DLD1 (cell line): Measurements from ENCODE around the gene TRIM61.
"Not testable (repeated sequence)": the region's sequence is repeated elsewhere in the genome, so short reads cannot be mapped to it uniquely, and the experiment has no call there.

Source experiments
- in situ Hi-C: cut with HindIII; loops from 2 replicates; pipeline ENCODE4 v1.10.0; 2017; ENCODE audit warnings: low sequenced_read_pairs

Gene TRIM61

DNA sequence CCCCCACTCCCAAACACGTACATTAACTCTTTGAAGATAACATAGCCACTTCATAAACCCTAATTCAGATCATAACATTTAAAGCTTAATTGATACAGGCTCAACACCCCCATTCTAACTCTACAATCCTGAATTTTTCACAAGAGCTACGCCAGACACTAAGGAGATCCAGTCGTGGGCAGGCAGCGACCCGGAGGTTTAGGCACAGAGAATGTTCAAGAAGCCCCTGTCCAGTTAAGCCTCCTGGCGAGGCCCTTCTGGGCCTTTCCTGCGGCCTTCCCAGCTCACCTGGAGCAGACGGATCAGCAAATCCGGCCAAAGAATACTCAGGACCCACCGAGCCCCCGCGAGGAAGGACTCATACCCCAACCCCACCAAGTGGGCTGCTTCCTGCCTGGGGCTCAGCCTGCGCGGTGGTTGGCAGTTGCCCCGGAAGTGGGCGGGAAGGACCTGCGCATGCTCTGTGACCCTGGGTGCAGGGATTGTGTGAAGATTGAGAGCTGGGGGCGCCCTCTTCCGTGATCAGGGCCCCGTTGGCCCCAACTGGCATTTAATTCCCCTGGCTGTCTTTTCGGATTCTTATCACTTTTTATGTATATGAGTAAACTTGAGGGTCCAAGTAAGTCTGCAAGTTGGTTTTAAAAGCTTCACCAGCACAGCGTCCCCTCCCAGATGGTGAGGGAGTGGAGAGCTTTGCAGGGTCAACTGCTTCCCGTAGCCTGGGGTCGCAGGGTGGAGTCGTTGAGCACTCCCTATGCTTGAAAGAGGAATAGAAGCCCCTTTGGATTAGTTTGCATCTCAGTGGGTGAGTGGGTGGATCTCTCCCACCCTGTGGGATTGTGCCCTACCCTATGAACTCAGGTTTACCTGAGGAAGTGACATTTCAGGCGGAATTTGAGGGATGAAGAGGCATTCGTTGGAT, at the start of gene TRIM61:
Gene TRIM61, minus strand, starts transcription at position 415 of the 922 bp plus-strand sequence. CDS start 7,655 bp downstream, outside the sequence.
- in situ Hi-C loops, result no loop called here

DNA sequence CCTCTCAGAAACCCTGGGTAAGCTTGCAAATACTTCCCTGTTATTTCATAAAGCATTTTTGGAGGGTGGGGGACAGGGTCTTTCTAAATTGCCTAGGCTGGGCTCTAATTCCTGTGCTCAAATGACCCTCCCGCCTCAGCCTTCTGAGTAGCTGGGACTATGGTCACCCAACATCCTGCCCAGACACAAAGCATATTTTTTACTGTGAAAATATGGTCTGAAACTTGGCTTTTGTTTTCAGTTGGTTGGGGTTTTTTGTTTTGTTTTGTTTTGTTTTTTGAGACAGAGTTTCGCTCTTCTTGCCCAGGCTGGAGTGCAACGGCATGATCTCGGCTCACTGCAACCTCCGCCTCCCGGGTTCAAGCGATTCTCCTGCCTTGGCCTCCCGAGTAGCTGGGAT, 48.3 kb upstream of the TRIM61 start:
- in situ Hi-C loops, result not testable (repeated sequence)

DNA sequence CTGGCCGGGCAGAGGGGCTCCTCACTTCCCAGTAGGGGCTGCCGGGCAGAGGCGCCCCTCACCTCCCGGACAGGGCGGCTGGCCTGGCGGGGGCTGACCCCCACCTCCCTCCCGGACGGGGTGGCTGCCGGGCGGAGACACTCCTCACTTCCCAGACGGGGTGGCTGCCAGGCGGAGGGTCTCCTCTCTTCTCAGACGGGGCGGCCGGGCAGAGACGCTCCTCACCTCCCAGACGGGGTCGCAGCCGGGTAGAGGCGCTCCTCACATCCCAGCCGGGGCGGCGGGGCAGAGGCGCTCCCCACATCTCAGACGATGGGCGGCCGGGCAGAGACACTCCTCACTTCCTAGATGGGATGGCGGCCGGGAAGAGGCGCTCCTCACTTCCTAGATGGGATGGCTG, 42.5 kb upstream of the TRIM61 start:
- in situ Hi-C loops, result not testable (repeated sequence)

DNA sequence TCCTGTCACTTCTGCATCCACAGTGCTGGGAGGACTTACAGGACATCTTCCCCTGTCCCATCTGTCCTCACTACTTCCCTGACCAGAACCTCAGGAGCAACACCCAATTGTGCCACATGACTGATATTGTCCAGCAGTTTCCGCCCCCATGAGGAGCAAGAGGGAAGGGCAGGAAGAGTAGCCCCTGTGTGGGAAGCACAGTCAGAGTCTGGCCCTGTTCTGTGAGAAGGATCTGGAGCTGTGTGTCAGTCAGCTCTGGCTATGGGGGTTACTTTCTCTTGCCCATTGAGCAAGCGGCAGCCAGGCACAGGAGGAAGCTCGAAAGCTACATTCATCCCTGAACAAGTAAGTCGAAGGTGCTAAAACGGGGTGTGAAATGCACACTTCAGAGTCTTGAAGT, 39.5 kb upstream of the TRIM61 start:
- in situ Hi-C loops, result no loop called here

DNA sequence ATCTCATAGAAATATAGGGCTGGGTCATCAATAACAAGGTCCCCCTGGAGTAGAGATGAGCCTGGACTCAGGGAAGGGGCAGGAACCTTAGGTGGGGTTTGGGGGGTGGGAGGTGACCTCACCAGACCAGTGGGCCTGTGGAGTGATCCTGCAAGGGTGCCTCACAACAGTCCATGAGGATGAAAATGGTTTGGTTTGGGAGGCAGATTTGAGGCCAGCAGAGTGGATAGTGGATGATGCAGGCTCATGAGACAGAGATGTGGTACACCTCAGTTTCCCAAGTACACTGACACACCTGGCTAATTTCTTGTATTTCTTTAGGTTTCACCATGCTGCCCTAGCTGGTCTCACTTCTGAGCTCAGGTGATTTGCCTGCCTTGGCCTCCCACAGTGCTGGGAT, 36.2 kb upstream of the TRIM61 start:
- in situ Hi-C loops, result no loop called here

DNA sequence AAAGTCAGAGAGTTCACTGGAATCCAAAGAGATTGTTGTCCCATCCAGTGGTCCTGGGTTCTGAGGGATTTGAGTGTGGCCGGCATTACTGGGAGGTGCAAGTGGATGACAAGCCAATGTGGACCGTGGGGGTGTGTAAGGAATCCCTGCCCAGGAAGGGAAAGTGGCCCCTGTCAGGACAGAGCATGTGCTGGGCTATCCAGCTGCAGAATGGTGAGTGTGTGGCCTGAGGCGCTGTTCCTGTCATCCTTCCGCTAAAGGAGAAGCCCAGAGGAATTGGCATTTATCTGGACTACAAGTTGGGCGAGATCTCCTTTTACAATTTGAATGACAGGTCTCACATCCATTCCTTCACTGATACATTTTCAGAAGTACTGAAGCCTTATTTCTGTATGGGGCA, 33.9 kb upstream of the TRIM61 start:
- in situ Hi-C loops, result no loop called here

DNA sequence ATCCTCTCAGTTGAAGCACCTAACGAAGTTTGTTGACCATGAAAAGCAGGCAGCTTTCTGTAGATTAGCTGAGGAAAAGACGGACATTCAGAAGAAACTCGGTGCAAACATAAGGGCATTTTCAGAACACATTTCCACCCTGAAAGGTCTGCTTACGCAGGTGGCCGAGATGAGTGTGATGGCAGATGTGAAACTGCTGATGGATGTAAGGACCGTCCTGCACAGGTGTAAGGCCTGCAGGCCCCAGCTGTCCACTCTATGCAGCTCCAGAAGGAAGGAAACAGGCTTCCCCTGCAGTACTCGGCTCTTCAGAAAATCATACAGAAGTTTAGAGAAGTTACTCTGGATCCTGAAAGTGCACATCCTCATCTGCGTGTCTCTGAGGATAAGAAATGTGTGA, 33.5 kb upstream of the TRIM61 start:
- in situ Hi-C loops, result no loop called here

DNA sequence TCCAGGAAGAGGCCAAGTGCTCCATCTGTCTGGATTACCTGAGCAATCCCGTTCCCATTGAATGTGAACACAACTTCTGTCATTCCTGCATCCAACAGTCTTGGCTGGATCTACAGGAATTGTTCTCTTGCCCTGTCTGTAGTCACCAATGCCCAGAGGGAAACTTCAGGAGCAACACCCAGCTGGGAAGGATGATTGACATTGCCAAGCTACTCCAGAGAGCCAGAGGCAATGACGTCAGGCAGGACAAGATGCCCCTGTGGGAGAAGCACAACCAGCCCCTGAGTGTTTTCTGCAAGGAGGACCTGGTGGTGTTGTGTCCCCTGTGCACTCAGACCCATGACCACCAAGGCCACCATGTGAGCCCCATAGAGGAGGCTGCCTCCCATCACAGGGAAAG, 33.0 kb upstream of the TRIM61 start:
- in situ Hi-C loops, result no loop called here

DNA sequence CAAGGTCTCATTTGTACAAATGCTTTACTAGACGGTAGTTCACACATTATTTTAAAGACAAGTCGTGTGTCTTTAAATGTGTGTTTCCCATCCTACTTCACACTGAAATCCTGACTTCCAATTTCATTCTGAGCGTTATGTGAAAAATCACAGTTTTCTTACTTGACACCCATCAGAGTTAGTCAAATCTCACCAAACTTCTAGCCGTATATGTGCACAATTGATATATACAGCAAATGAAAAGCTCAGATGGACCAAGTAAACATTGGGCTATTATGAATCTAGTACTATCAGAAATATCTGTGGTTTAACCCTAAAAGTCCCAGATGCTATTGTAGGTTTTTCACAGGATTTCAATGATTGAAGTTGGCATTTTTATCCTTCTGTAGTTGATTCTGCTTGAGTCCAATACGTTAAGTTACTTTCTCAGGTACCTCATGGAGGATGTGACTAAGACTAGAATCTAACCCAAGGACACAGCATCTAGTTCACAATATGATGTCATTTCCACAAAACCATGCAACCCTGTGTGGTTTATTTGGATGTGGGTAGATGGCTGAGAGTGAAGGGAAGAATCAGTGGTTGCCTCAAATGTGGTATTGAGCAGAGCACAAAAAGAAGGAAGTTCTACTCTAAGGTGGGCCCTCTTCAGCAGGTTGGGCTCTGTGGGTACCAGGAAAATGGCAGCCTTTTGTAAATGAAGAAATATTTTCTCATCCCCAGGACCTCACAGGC, 32.2 kb upstream of the TRIM61 start:
- in situ Hi-C loops, result no loop called here

DNA sequence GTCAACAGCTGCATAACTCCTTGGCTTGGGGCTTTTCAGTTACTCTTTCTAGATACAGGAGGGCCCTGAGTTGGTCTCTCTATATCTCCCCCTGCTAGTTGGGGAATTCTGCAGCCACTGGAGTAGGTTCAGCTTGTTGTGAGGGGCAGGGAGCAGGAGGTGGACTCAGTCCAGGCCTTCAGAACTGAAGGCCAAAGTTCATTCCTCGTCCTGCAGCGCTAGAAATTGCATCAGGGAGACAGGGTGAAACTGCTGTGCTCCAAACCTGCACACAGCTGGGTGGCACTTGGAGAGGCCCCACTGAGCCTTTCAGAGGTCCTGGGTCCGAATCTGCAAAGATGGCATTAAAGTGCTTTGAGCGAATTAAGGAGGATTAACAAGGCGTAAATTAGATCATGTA, 29.4 kb upstream of the TRIM61 start:
- in situ Hi-C loops, result no loop called here

DNA sequence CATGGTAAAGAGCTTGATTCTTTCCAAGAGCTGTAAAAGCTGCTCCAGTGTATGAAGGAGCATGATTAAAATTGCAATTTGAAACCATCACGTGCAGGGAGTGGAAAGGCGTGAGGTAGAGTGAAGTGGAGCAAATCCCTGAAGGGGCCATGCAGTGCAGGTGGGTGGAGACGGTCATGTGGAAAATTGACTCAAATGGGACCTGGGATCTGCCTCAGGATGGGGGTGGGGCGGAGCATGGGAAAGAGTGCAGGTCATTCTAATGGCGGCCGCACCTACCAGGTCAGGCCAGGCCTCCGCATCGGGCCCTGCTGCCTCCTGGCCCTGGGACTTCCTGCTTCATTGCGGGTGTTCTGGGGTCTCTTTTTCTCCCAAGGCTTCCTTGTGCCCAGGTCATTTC, 29.0 kb upstream of the TRIM61 start:
- in situ Hi-C loops, result no loop called here

DNA sequence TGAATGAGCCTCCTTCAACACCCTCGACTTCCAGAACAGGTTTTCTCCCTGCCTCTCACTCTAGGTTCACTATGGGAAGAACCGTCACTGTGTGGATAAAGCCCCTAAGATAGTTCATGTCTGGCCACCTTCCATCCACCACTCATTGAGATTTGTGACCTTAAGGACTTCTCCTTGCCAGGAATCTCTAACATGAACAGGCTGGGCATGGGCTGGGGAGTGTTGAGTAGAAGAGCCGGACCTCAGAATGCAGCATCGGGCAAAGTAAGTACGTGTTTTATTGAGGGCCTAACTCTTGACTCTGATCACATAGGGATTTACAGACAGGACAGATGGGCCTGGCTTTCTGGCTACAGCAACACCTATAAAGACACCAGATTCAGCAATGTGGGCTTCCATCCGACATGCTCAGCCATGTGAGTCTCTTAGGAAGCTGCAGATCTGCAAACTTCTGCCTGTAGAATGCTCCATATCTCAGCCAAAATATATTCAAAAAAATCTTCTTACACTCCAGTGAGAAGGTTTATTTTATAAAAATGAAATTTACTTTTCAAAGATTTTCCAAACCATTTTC, 28.0 kb upstream of the TRIM61 start:
- in situ Hi-C loops, result no loop called here

DNA sequence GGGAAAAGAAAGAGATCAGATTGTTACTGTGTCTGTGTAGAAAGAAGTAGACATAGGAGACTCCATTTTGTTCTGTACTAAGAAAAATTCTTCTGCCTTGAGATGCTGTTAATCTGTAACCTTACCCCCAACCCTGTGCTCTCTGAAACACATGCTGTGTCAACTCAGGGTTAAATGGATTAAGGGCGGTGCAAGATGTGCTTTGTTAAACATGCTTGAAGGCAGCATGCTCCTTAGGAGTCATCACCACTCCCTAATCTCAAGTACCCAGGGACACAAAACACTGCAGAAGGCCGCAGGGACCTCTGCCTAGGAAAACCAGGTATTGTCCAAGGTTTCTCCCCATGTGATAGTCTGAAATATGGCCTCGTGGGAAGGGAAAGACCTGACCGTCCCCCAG, 24.5 kb upstream of the TRIM61 start:
- in situ Hi-C loops, result not testable (repeated sequence)

DNA sequence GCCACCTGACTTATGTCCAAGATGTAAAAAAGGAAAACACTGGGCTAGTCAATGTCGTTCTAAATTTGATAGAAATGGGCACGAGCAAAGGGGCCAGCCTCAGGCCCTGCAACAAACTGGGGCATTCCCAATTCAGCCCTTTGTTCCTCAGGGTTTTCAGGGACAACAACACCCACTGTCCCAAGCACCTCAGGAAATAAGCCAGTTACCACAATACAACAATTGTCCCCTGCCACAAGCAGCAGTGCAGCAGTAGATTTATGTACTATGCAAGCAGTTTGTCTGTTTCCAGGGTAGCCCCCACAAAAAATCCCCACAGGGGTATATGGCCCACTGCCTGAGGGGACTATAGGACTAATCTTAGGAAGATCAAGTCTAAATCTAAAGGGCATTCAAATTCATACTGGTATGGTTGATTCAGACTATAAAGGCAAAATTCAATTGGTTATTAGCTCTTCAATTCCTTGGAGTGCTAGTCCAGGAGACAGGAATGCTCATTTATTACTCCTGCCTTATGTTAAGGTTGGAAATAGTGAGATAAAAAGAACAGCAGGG, 21.1 kb upstream of the TRIM61 start:
- in situ Hi-C loops, result not testable (repeated sequence)

DNA sequence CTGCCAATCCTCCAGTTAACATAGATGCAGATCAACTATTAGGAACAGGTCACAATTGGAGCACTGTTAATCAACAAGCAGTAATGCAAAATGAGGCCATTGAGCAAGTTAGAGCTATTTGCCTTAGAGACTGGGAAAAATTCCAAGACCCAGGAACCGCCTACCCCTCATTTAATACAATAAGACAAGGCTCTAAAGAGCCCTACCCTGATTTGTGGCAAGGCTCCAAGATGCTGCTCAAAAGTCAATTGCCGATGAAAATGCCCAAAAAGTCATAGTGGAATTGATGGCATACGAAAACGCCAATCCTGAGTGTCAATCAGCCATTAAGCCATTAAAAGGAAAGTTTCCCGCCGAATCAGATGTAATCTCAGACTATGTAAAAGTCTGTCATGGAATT, 20.5 kb upstream of the TRIM61 start:
- in situ Hi-C loops, result no loop called here

DNA sequence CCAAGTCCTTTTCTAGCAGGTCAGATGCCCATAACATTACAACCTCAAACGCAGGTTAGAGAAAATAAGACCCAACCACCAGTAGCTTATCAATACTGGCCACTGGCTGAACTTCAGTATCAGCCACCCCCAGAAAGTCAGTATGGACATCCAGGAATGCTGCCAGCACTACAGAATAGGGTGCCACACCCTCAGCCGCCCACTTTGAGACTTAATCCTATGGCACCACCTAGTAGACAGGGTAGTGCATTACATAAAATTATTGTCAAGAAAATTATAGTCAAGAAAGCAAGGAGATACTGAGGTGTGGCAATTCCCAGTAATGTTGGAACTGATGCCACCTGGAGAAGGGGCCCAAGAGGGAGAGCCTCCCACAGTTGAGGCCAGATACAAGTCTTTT, 19.9 kb upstream of the TRIM61 start:
- in situ Hi-C loops, result no loop called here

DNA sequence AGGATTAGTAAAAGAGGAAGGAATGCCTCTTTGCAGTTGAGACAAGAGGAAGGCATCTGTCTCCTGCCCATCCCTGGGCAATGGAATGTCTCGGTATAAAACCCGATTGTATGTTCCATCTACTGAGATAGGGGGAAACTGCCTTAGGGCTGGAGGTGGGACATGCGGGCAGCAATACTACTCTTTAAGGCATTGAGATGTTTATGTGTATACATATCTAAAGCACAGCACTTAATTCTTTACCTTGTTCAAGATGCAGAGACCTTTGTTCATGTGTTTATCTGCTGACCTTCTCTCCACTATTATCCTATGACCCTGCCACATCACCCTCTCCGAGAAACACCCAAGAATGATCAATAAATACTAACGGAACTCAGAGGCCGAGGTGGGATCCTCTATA, 18.7 kb upstream of the TRIM61 start:
- in situ Hi-C loops, result not testable (repeated sequence)

DNA sequence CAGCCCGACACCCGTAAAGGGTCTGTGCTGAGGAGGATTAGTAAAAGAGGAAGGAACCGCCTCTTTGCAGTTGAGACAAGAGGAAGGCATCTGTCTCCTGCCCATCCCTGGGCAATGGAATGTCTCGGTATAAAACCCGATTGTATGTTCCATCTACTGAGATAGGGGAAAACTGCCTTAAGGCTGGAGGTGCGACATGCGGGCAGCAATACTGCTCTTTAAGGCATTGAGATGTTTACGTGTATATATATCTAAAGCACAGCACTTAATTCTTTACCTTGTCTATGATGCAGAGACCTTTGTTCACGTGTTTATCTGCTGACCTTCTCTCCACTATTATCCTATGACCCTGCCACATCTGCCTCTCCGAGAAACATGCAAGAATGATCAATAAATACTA, 13.3 kb upstream of the TRIM61 start:
- in situ Hi-C loops, result not testable (repeated sequence)

DNA sequence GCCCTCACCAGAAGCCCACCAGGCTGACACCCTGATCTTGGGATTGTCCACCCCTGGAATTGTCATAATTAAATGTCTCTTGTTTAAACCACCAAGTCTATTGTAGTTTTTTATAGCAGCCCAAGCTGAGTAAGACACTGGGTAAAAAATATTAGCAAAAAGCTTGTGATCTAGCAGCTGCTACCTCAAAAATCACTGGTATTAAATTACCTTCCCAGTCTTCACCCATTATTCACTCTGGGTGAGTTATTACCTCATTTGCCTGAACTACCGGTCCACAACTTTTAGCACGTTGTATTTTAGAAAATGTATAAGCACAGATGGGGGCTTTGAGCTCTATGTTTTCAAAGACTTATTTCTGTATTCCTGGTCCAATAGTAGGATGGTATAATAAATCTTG, 12.0 kb upstream of the TRIM61 start:
- in situ Hi-C loops, result no loop called here

DNA sequence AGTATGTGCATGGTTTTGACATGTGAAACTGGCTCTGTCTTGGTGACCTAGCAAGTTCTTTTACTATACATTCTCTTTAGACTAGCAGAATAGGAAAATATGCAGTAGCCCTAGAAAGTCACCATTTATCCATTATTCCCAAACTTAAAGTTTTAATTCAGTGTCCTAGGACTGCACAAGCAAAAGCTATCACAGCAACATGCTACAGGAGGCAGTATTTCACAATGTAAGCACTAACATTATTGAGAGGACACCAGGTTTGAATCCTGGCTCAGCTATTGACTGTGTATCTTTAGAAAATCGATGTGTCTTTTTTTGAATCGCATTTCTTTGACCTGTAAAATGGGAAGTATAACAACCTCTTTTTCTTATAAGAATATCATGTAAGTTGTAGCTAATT, 5.5 kb downstream of the TRIM61 start:
- in situ Hi-C loops, result not testable (repeated sequence)

DNA sequence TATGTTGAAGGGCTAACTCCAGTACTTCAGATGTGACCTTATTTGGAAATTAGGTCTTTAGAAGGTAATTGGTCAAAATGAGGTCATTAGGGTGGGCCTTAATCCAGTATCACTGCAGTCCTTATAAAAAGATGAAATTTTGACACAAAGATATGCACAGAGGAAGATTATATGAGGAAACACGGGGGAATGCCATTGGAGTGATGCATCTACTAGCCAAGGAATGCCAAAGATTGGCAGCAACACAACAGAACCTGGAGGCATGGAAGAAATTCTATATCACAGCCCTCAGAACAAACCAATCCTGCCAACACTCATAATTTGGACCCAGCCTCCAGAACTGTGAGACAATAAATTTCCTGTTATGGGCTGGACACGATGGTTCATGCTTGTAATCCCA, 17.6 kb downstream of the TRIM61 start:
- in situ Hi-C loops, result no loop called here
